Measurements from ENCODE around the gene HHEX. TPM values are rescaled to one million over a fixed set of nuclear protein-coding genes. Genes with fewer than 3 reads are reported as not detected.

Gene HHEX
- total and polyA plus RNA-seq, 2 of the 8 experiments (the other 6 are each of a cell fraction or from before 2014, with no cell fraction given), result 0.56 to 1.5 TPM

- Histone ChIP-seq H3K79me2 (ENCODE audit: control insufficient read depth in 1 of 2, insufficient read depth in 2 of 2, low read length in 2 of 2) (no peaks in the 10 kb centered on the region), H3K36me3 (ENCODE audit: control insufficient read depth in 2 of 4, insufficient read depth in 4 of 4, low read length in 3 of 4) (no peaks in the 10 kb centered on the region), H3K4ac (replicated peaks; ENCODE audit: insufficient read length, low read depth, low read length) (no peak overlapping the region), H3K9me3 (ENCODE audit: insufficient read depth in 2 of 2, low read depth in 1 of 2, low read length in 1 of 2) (no peaks in the 10 kb centered on the region), H2BK15ac (ENCODE audit: low read length) (no peak overlapping the region), H2BK120ac (replicated peaks; ENCODE audit: low read depth, low read length) (no peak overlapping the region), H3K27me3 (replicated peaks in 1 of 4; ENCODE audit: control insufficient read depth in 3 of 4, extremely low read depth in 1 of 4, insufficient read depth in 3 of 4, low read length in 3 of 4) (no peaks in the 10 kb centered on the region), H3K4me1 (replicated peaks in 1 of 4; ENCODE audit: control insufficient read depth in 3 of 4, insufficient read depth in 4 of 4, low read length in 3 of 4) (no peaks in the 10 kb centered on the region), H3K79me1 (ENCODE audit: low read depth, low read length) (no peaks in the 10 kb centered on the region), H3K23ac (ENCODE audit: insufficient read length) (no peak overlapping the region), H2BK20ac (ENCODE audit: low read length) (no peak overlapping the region), H4K8ac (ENCODE audit: extremely low read depth, insufficient read depth, low read length) (no peak overlapping the region), H3K18ac (ENCODE audit: extremely low read depth, low read length) (no peak overlapping the region), H3K9ac (replicated peaks in 1 of 4; ENCODE audit: extremely low read depth in 1 of 4, low read depth in 3 of 4, low read length in 3 of 4) (no peak overlapping the region), H2BK12ac (ENCODE audit: low read depth, low read length) (no peak overlapping the region), H3K4me3 (ENCODE audit: extremely low read depth in 1 of 4, insufficient read depth in 2 of 4, low read depth in 3 of 4, low read length in 4 of 4) (no peak overlapping the region), H4K91ac (replicated peaks; ENCODE audit: insufficient read length, low read length) (no peak overlapping the region), H3K56ac (replicated peaks; ENCODE audit: insufficient read length, low read depth, low read length) (no peak overlapping the region), H4K5ac (ENCODE audit: insufficient read length, low read depth, low read length) (no peak overlapping the region), H2AFZ (ENCODE audit: low read length) (no peak overlapping the region), H3K23me2 (ENCODE audit: low read depth, low read length) (no peaks in the 10 kb centered on the region), H2AK5ac (ENCODE audit: low read depth, low read length) (no peak overlapping the region), H3K27ac (ENCODE audit: low read depth, low read length) (no peak overlapping the region), H3K14ac (ENCODE audit: insufficient read length) (no peak overlapping the region), H3K4me2 (ENCODE audit: insufficient read depth in 1 of 2, low read depth in 2 of 2, low read length in 2 of 2) (no peak overlapping the region), H4K20me1 (replicated peaks in 1 of 2; ENCODE audit: control insufficient read depth in 1 of 2, insufficient read depth in 2 of 2, low read length in 2 of 2) (no peaks in the 10 kb centered on the region), H2BK5ac (ENCODE audit: low read depth, low read length) (no peak overlapping the region)
- POLR2A ChIA-PET (ENCODE audit: partially characterized antibody), result no interaction called here
- CTCF ChIA-PET (ENCODE audit: partially characterized antibody), result no interaction called here
- FAIRE-seq (no peak), DNase-seq (ENCODE audit: low read depth in 1 of 2, low spot score in 2 of 2) (no peak)
- TF ChIP-seq TAF1 (IDR thresholded peaks at IDR 0.05; ENCODE audit: low read depth, low read length) (no peak), POLR2AphosphoS5 (IDR thresholded peaks at IDR 0.05; ENCODE audit: low read depth, low read length) (no peak), SIN3A (conservative IDR thresholded peaks at IDR 0.05 in 1 of 2, IDR thresholded peaks at IDR 0.05 in 1 of 2; ENCODE audit: low read depth in 1 of 2, low read length in 2 of 2) (no peak), NANOG (IDR thresholded peaks at IDR 0.05; ENCODE audit: insufficient read depth, low read depth, low read length, poor library complexity, severe bottlenecking) (no peak), HDAC2 (IDR thresholded peaks at IDR 0.05; ENCODE audit: borderline replicate concordance in 1 of 2, low read depth in 2 of 2, low read length in 2 of 2) (no peak), BCL11A (IDR thresholded peaks at IDR 0.05; ENCODE audit: low read depth in 2 of 2, low read length in 2 of 2) (no peak), GTF2F1 (IDR thresholded peaks at IDR 0.05; ENCODE audit: borderline replicate concordance, low read depth, low read length) (no peak), SUZ12 (IDR thresholded peaks at IDR 0.05; ENCODE audit: low read length) (no peak), JUND (IDR thresholded peaks at IDR 0.05; ENCODE audit: low read length) (no peak)
- WGBS, 2 experiments (ENCODE audit: extremely low coverage in 1 of 2, insufficient coverage in 1 of 2, insufficient read length in 1 of 2, insufficient replicate concordance in 2 of 2, low coverage in 1 of 2, low lambda C conversion rate in 2 of 2, missing lambda C conversion rate in 1 of 2), result 87% methylated on average over 7 of the region's 7 CpGs; no CpG with 5 or more reads in 1 of the 2 experiments
These were observed 47.7 kb downstream of the HHEX start for GRCh38 chr10:92737484-92737883.

All from H1 (cell line).